ENCODE data around the gene HDAC5.
A peak's percentile ranks its signal among the peaks of the same experiment; 100 is the strongest.
"Not testable (repeated sequence)": the region's sequence is repeated elsewhere in the genome, so short reads cannot be mapped to it uniquely, and the experiment has no call there.

HDAC5 gene

GRCh38 chr17:44132275-44132821 is 8.9 kb upstream of the HDAC5 start:
- DNase-seq (ENCODE audit: low spot score) = no peak

GRCh38 chr17:44131372-44131771 is 7.9 kb upstream of the HDAC5 start:
- DNase-seq (ENCODE audit: low spot score) = not testable (repeated sequence)

- no peak for DNase-seq (ENCODE audit: low spot score)
These were observed 7.4 kb upstream of the HDAC5 start for GRCh38 chr17:44130693-44131349.

GRCh38 chr17:44128383-44128782 is 4.9 kb upstream of the HDAC5 start:
- DNase-seq (ENCODE audit: low spot score) = no peak

- DNase-seq (ENCODE audit: low spot score) = no peak
These were observed 637 bp upstream of the HDAC5 start for GRCh38 chr17:44124118-44124438.

- DNase-seq (ENCODE audit: low spot score) = no peak
These were observed 555 bp downstream of the HDAC5 start for GRCh38 chr17:44122816-44123355.

GRCh38 chr17:44121997-44122815 is 1.2 kb downstream of the HDAC5 start:
- DNase-seq (ENCODE audit: low spot score) = no peak

GRCh38 chr17:44120851-44121605 is 2.4 kb downstream of the HDAC5 start:
- peak; percentile 69 for DNase-seq (ENCODE audit: low spot score)

- DNase-seq (ENCODE audit: low spot score) = not testable (repeated sequence)
These were observed 3.2 kb downstream of the HDAC5 start for GRCh38 chr17:44120281-44120680.

GRCh38 chr17:44119798-44120197 is 3.6 kb downstream of the HDAC5 start:
- DNase-seq (ENCODE audit: low spot score) = no peak

GRCh38 chr17:44119062-44119461 is 4.4 kb downstream of the HDAC5 start:
- no peak for DNase-seq (ENCODE audit: low spot score)

- no peak for DNase-seq (ENCODE audit: low spot score)
These were observed 4.9 kb downstream of the HDAC5 start for GRCh38 chr17:44118427-44119050.

GRCh38 chr17:44117351-44117750 is 6.1 kb downstream of the HDAC5 start:
- DNase-seq (ENCODE audit: low spot score) = no peak

- no peak for DNase-seq (ENCODE audit: low spot score)
These were observed 7.6 kb downstream of the HDAC5 start for GRCh38 chr17:44115585-44116415.

GRCh38 chr17:44113868-44114840 is 9.3 kb downstream of the HDAC5 start:
- DNase-seq (ENCODE audit: low spot score) = no peak

- DNase-seq (ENCODE audit: low spot score) = no peak
These were observed 10.1 kb downstream of the HDAC5 start for GRCh38 chr17:44113382-44113781.

- DNase-seq (ENCODE audit: low spot score) = no peak
These were observed 10.9 kb downstream of the HDAC5 start for GRCh38 chr17:44112284-44113280.

- no peak for DNase-seq (ENCODE audit: low spot score)
These were observed 11.7 kb downstream of the HDAC5 start for GRCh38 chr17:44111777-44112176.
